ENCODE measurements around the gene DXO. TPM values are rescaled to one million over a fixed set of nuclear protein-coding genes. Genes with fewer than 3 reads are reported as not detected.
"Not testable (repeated sequence)": the region's sequence is repeated elsewhere in the genome, so short reads cannot be mapped to it uniquely, and the experiment has no call there.

The DXO gene
- total RNA-seq, 1 donor from 2014 or later: 28.1 TPM

- no peaks in the 10 kb centered on the region for H3K36me3 ChIP-seq (ENCODE audit: control insufficient read depth, insufficient read depth, low read length)
- peaks cover 2% of the 10 kb centered on the region for H3K27me3 ChIP-seq (ENCODE audit: control insufficient read depth, insufficient read depth, low read length)
- no peak for DNase-seq (ENCODE audit: low read depth)
- H3K4me3 ChIP-seq (ENCODE audit: low read depth, low read length): no peak overlapping the region
- TF ChIP-seq CTCF (IDR thresholded peaks at IDR 0.05; ENCODE audit: insufficient read depth, low read length, poor library complexity, severe bottlenecking): no peak
Measured at GRCh38 chr6:31935021-31935420, 36.9 kb downstream of the DXO start.

- TF ChIP-seq CTCF (IDR thresholded peaks at IDR 0.05; ENCODE audit: insufficient read depth, low read length, poor library complexity, severe bottlenecking): no peak
- Histone ChIP-seq H3K4me3 (ENCODE audit: low read depth, low read length) (no peak overlapping the region), H3K27me3 (ENCODE audit: control insufficient read depth, insufficient read depth, low read length) (peaks cover 2% of the 10 kb centered on the region), H3K36me3 (ENCODE audit: control insufficient read depth, insufficient read depth, low read length) (no peaks in the 10 kb centered on the region)
- DNase-seq (ENCODE audit: low read depth): no peak
Measured at GRCh38 chr6:31933537-31933936, 38.4 kb downstream of the DXO start.

GRCh38 chr6:31932137-31932536, 39.8 kb downstream of the DXO start:
- H3K36me3 ChIP-seq (ENCODE audit: control insufficient read depth, insufficient read depth, low read length); H3K4me3 ChIP-seq (ENCODE audit: low read depth, low read length); DNase-seq (ENCODE audit: low read depth); H3K27me3 ChIP-seq (ENCODE audit: control insufficient read depth, insufficient read depth, low read length): not testable (repeated sequence)

GRCh38 chr6:31930962-31931361, 41.0 kb downstream of the DXO start:
- peaks cover 7% of the 10 kb centered on the region for H3K27me3 ChIP-seq (ENCODE audit: control insufficient read depth, insufficient read depth, low read length)
- no peak overlapping the region for H3K4me3 ChIP-seq (ENCODE audit: low read depth, low read length)
- DNase-seq (ENCODE audit: low read depth): no peak
- no peak for TF ChIP-seq CTCF (IDR thresholded peaks at IDR 0.05; ENCODE audit: insufficient read depth, low read length, poor library complexity, severe bottlenecking)
- H3K36me3 ChIP-seq (ENCODE audit: control insufficient read depth, insufficient read depth, low read length): no peaks in the 10 kb centered on the region

GRCh38 chr6:31928672-31928939, 43.3 kb downstream of the DXO start:
- no peak for TF ChIP-seq CTCF (IDR thresholded peaks at IDR 0.05; ENCODE audit: insufficient read depth, low read length, poor library complexity, severe bottlenecking)
- peaks cover 7% of the 10 kb centered on the region for H3K27me3 ChIP-seq (ENCODE audit: control insufficient read depth, insufficient read depth, low read length)
- no peak overlapping the region for H3K4me3 ChIP-seq (ENCODE audit: low read depth, low read length)
- H3K36me3 ChIP-seq (ENCODE audit: control insufficient read depth, insufficient read depth, low read length): no peaks in the 10 kb centered on the region
- no peak for DNase-seq (ENCODE audit: low read depth)

GRCh38 chr6:31927863-31928671, 43.9 kb downstream of the DXO start:
- no peak for TF ChIP-seq CTCF (IDR thresholded peaks at IDR 0.05; ENCODE audit: insufficient read depth, low read length, poor library complexity, severe bottlenecking)
- Histone ChIP-seq H3K36me3 (ENCODE audit: control insufficient read depth, insufficient read depth, low read length) (no peaks in the 10 kb centered on the region), H3K27me3 (ENCODE audit: control insufficient read depth, insufficient read depth, low read length) (peaks cover 6% of the 10 kb centered on the region), H3K4me3 (ENCODE audit: low read depth, low read length) (no peak overlapping the region)
- no peak for DNase-seq (ENCODE audit: low read depth)
